HAP-1 (cell line): ENCODE data around the gene HOMER2.

Experiments
- DNase-seq, 2 experiments: peaks; one replicate each; pipeline ENCODE4 v3.0.0-alpha.2; 2016 to 2020; ENCODE audit warnings: low spot score in 2 of 2
- H3K27me3 ChIP-seq: fragments of 250-450 bp; sonication (Bioruptor Pico); 2 replicates; pipeline ENCODE4 v1.5.1; 2020; ENCODE audit warnings: low read depth, mild to moderate bottlenecking, moderate library complexity
- H3K36me3 ChIP-seq: fragments of 250-450 bp; sonication (Bioruptor Pico); replicated peaks from 2 replicates; pipeline ENCODE4 v1.5.1; 2020; ENCODE audit warnings: mild to moderate bottlenecking
- H3K4me1 ChIP-seq: fragments of 250-450 bp; sonication (Bioruptor Pico); 2 replicates; pipeline ENCODE4 v1.5.1; 2020; ENCODE audit warnings: mild to moderate bottlenecking
- H3K4me3 ChIP-seq: fragments of 250-450 bp; sonication (Bioruptor Pico); 2 replicates; pipeline ENCODE4 v1.5.1; 2020; ENCODE audit warnings: mild to moderate bottlenecking, moderate library complexity
- H3K9me3 ChIP-seq: fragments of 250-450 bp; sonication (Bioruptor Pico); 2 replicates; pipeline ENCODE4 v1.5.1; 2020; ENCODE audit warnings: mild to moderate bottlenecking, moderate library complexity
- in situ Hi-C: fragments of 300-500 bp; cut with MboI; formaldehyde crosslinking; loops from 3 replicates; pipeline ENCODE4 v1.14.3; 2020; ENCODE audit warnings: low sequenced_read_pairs, inconsistent platforms, mixed read lengths

HOMER2 gene

DNA sequence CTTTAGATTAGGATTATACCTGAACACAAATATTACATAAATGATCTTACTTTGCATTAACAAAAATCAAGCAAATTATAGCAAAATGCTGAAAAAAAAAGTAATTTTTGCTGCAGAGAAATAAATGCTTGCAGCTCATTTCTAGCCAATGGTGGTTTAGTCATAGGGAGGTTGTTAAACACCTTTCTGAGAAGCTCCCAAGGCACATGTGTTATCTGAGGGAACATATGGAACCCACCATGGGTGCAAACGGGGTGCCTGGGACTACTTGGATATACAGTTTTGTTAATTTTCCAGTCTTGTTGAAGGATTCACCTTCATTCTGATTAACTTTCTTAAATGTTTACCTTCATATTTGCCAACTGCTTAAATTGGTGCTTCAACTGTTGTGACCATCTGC lies 24.6 kb upstream of the HOMER2 start:
- H3K4me3 ChIP-seq = no peak overlapping the region
- H3K4me1 ChIP-seq = no peaks in the 10 kb centered on the region
- H3K36me3 ChIP-seq = no peaks in the 10 kb centered on the region
- in situ Hi-C loops = no loop called here
- no peaks in the 10 kb centered on the region for H3K9me3 ChIP-seq
- no peak for DNase-seq
- no peaks in the 10 kb centered on the region for H3K27me3 ChIP-seq

DNA sequence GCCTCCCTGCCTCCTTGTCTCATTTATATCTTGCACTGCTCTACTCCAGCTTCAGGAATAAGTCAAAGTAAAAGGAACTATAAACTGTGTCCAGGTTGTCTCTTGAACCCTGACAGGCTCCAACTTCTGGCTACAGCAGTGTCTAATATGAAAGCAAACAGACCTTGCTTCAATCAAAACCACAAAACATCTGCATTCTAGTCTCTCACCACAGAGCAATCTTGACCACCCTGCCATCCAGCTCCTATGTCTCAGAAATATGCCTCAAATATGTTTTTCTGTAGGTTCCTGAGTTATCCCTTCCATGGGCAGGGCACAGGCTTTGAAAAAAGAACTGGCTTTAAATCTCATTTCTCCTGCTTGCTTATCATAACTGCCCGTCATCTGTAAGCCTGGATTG lies 20.5 kb upstream of the HOMER2 start:
- no peak for DNase-seq
- no peaks in the 10 kb centered on the region for H3K36me3 ChIP-seq
- no peak overlapping the region for H3K4me3 ChIP-seq
- H3K9me3 ChIP-seq = no peaks in the 10 kb centered on the region
- peaks cover 6% of the 10 kb centered on the region for H3K4me1 ChIP-seq
- H3K27me3 ChIP-seq = no peaks in the 10 kb centered on the region
- in situ Hi-C loops = no loop called here

DNA sequence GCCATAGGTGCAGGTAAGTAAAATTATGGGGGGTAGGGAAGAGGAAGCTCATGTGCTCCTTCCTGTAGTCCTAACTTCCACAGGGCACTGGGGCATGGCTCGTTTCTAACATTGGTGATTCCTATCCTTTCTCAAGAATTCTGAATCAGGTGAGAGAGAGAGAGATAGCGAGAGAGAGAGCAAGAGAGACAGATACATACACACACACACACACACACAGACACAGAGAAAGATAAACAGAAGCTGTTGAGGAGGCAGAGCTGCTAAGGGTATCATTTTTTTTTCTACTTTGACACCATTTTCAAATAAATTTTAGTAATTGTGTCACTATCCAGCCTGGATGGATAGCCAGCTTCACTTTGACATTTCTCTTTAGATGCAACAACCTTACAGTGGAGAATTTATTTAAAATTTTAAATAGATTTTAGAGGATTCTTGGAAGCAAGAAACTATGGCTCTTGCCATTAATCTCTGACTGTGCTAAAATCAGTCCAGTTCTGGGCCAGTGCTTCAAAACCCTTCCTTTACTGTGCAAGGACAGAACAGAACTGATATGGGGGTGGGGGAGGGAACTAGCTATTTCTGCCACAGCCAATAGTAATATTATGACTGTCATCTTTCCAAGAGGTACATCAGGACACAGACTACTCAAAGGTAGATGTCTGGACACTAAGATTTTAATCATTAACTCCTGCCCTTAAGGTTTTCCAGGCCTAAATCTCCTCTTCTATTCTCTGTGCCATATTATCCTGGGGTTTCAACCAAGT lies 18.9 kb upstream of the HOMER2 start:
- H3K9me3 ChIP-seq = no peaks in the 10 kb centered on the region
- H3K4me3 ChIP-seq = no peak overlapping the region
- H3K4me1 ChIP-seq = peaks cover 6% of the 10 kb centered on the region
- no peak for DNase-seq
- no peaks in the 10 kb centered on the region for H3K27me3 ChIP-seq
- no peaks in the 10 kb centered on the region for H3K36me3 ChIP-seq
- in situ Hi-C loops = no loop called here

DNA sequence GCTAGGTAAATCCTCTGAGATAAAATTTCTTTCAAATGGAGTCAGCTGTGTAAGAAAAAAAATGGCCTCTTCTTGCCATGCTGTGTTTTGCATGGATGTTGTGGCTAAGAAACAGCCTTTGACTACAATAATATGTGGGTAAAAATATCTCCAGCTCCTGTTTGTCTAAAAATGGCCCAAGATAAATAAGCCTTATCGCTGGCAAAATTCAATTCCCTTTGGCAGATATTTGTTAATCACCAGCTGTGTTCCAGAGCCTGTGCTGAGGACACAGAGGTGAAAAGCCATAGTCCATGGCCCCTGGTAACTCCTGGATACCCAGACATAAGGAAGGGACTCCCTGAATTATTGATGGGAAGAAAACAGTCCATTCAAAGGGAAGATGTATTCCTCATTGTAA lies 18.2 kb upstream of the HOMER2 start:
- Histone ChIP-seq H3K4me1 (peaks cover 6% of the 10 kb centered on the region), H3K4me3 (no peak overlapping the region), H3K36me3 (no peaks in the 10 kb centered on the region), H3K27me3 (no peaks in the 10 kb centered on the region), H3K9me3 (no peaks in the 10 kb centered on the region)
- in situ Hi-C loops = no loop called here
- DNase-seq = no peak

DNA sequence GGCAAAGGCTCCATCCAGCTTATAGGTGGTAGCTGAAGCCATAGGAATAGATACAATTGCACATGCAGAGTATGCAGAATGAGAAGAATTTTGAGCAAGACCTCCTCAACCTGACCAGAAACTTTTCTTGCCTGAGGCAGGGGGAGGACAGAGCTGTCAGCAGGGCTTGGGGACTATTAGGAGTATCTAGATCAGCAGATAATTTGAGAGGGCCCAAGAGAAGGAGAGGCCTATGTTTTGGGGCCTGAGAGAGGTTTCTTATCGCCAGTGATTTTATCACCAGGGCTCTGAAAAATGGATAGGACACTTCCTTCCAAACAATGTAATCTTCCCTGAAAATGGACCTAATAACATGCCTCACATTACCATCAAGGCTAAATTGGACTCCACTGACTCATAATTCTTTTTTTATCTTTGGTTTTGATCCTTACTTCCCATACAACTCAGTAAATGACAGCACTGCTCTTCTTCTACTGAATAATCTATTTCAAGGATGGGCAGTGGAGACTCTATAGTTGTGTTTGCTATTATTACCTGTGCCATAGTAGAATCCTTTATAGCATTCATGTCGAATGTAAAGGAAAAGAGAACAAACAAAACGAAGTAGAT lies 17.7 kb upstream of the HOMER2 start:
- in situ Hi-C loops = no loop called here
- H3K27me3 ChIP-seq = no peaks in the 10 kb centered on the region
- DNase-seq = no peak
- H3K4me3 ChIP-seq = no peak overlapping the region
- H3K9me3 ChIP-seq = no peaks in the 10 kb centered on the region
- H3K4me1 ChIP-seq = peaks cover 6% of the 10 kb centered on the region
- H3K36me3 ChIP-seq = no peaks in the 10 kb centered on the region

DNA sequence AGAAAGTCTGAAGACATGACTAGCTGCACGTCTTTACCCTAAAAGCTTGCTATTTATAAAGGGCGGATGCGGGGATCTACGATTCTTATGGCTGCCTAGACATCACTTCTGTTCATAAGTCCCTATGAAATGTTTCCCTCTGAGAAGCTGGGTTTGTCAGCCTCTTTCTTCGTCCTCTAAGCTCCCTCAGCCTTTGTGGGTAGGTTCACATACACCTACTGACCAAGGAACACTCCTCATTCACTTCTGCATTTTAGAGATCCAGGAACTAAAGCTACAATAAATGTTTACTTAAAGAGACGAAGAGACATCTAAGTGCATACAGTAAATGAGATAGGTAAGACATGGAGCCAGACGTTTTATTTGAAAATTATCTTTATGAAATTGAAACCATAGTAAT lies 16.8 kb upstream of the HOMER2 start:
- no peaks in the 10 kb centered on the region for H3K36me3 ChIP-seq
- peaks cover 6% of the 10 kb centered on the region for H3K4me1 ChIP-seq
- no peaks in the 10 kb centered on the region for H3K9me3 ChIP-seq
- in situ Hi-C loops = no loop called here
- H3K27me3 ChIP-seq = no peaks in the 10 kb centered on the region
- H3K4me3 ChIP-seq = no peak overlapping the region
- DNase-seq = no peak

DNA sequence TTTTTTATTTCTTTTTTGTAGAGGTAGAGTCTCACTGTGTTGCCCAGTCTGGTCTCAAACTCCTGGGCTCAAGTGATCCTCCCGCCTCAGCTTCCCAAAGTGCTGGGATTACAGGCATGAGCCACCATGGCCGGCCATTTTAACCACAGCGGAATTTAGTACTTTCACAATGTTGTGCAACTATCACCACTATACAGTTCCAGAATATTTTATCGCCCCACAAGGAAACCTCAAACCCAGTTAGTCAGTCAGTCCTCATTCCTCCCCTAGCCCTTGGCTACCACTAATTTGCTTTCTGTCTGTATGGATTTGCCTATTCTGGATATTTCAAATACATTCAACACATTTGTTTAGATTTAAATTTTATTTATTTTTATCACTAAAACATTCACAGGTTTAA lies 15.5 kb upstream of the HOMER2 start:
- Histone ChIP-seq H3K9me3 (no peaks in the 10 kb centered on the region), H3K4me1 (peaks cover 6% of the 10 kb centered on the region), H3K36me3 (no peaks in the 10 kb centered on the region), H3K27me3 (no peaks in the 10 kb centered on the region), H3K4me3 (no peak overlapping the region)
- in situ Hi-C loops = no loop called here
- DNase-seq = no peak

DNA sequence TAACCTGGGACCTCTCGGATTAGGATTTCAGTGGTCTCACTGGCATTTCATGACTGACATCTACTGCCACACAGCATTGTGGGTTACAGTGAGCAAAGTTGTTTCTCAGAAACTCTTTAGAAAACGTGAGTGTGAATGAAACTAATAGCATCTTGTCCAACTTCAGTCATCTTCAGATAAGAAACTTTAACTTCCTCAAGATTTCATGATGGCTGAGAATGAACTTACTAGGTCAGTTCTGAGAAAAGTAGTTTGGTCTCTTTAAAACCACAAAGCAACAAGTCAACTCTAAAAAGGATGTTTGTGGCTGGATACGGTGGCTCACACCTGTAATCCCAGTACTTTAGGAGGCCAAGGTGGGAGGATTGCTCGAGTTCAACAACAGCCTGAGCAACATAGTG lies 14.2 kb upstream of the HOMER2 start:
- no peaks in the 10 kb centered on the region for H3K9me3 ChIP-seq
- H3K36me3 ChIP-seq = no peaks in the 10 kb centered on the region
- H3K4me3 ChIP-seq = no peak overlapping the region
- in situ Hi-C loops = no loop called here
- peaks cover 9% of the 10 kb centered on the region for H3K4me1 ChIP-seq
- DNase-seq = no peak
- H3K27me3 ChIP-seq = no peaks in the 10 kb centered on the region

DNA sequence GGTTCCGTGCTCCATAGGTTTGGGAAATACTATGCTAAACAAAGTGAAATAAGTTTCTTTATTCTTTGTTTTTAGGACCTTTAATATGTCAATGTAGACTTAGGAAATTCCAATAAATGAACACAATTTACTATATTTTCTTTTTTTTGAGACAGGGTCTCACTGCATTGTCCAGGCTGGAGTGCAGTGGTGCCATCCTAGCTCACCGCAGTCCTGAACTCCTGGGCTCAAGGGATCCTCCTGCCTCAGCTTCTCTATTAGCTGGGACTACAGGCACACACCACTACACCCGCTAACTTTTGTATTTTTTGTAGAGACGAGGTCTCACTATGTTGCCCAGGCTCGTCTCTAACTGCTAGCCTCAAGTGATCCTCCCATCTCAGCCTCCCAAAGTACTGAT lies 12.4 kb upstream of the HOMER2 start:
- no peak overlapping the region for H3K4me3 ChIP-seq
- no peaks in the 10 kb centered on the region for H3K9me3 ChIP-seq
- H3K27me3 ChIP-seq = no peaks in the 10 kb centered on the region
- H3K4me1 ChIP-seq = peaks cover 15% of the 10 kb centered on the region
- in situ Hi-C loops = no loop called here
- no peak for DNase-seq
- no peaks in the 10 kb centered on the region for H3K36me3 ChIP-seq

DNA sequence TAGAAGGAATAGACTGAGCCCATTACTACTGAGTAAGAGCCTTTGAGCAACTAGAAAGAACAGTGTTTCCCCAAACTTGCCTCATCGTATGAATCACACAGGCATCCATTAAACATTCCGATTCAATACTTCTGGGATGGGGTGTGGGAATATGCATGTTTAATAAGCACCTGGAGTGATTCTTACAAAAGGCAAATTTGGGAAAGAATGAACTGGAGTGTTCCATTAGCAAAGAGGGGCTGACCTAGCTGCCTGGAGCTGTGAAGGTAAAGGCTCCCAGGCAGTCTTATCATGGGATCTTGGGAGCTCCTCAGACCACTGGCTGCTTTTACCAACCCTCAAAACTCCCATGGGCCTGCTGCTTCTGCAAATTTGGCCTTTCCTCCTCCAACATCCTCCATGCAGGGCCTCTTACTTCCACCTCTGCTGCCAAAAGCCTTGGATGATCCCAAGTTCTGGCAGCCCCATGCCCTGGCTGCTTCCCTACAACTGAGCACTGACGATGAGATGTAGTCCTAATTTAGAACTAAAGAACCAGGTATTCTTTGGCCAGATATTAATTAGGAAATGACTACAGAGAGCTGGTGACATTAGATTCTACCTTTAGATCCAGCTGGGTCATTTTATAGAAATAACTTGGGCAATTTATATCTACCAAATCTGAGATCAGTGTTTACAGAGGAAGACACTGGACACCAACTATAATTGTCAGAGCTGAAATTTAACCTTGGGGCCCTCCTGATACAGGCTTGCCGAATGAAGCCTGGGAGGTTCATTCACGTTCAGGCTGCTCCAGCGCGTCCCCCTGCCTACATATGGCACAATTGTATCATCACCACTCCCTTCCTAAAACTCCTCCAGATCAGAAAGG lies 11.2 kb upstream of the HOMER2 start:
- peaks cover 12% of the 10 kb centered on the region for H3K4me1 ChIP-seq
- H3K4me3 ChIP-seq = no peak overlapping the region
- in situ Hi-C loops = no loop called here
- no peaks in the 10 kb centered on the region for H3K36me3 ChIP-seq
- H3K27me3 ChIP-seq = no peaks in the 10 kb centered on the region
- no peak for DNase-seq
- H3K9me3 ChIP-seq = no peaks in the 10 kb centered on the region

DNA sequence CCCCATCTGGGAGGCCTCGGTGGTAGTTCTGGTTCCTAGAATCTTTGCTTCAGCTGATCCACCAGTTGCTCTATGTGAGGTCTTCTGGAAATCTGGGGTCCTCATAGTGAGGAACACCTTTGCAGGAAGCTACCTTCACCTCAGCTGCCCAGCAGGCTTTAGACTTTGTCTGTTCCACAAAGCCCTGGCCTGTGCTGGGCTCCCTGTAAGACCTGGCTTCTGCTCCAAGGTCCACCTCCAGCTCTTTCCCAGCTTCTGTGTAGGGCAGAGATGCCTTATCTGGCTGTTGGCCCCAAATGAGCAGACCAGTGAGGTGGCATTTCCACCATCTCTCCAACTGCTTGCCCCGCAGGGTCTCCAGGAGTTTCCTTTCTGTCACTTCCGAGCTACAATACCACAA lies 8.2 kb upstream of the HOMER2 start:
- H3K27me3 ChIP-seq = no peaks in the 10 kb centered on the region

DNA sequence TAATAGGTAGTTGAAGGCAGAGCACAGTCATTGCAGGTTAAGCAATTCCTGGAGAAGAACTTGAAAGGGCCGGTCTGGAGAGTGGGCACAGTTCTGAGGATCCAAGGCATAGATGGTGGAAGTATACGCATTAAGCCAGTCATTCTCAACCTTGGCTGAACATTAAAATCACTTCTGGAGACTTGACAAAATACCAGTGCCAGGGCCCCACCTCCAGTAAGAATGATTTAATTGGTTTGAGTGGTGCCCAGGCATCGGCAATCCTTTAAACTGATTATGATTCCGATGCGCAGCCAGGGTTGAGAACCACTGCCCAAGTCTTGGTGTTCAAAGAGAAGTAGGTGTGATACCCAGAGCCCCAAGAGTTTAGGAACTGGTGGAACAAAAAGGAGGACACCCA lies 6.9 kb upstream of the HOMER2 start:
- in situ Hi-C loops = no loop called here

More for the DNA sequence above, 8.2 kb upstream of the HOMER2 start:
- no peak overlapping the region for H3K4me3 ChIP-seq
- in situ Hi-C loops = no loop called here
- no peaks in the 10 kb centered on the region for H3K9me3 ChIP-seq
- no peaks in the 10 kb centered on the region for H3K36me3 ChIP-seq
- no peak for DNase-seq
- peaks cover 12% of the 10 kb centered on the region for H3K4me1 ChIP-seq

DNA sequence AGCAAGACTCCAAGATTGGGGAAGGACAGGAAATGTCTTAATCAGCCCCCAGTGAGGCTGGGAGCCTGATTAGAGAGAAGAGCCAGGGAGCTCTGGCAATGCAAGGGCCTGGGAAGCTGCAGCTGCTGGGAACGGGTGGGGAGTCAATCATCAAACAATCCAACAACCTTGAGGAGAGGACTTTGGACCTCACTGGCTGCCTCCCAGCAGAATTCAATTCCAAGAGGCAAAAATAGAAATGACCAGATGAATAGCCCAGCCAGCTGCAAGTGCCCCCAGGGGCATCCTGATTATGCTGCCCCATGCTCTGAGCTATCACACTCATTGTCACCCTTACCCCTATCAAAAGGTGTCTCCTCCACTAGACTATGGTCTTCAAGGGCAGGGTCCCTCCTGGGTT lies 6.1 kb upstream of the HOMER2 start:
- no peaks in the 10 kb centered on the region for H3K9me3 ChIP-seq
- no peaks in the 10 kb centered on the region for H3K36me3 ChIP-seq
- DNase-seq = no peak
- no peaks in the 10 kb centered on the region for H3K27me3 ChIP-seq
- H3K4me1 ChIP-seq = peaks cover 12% of the 10 kb centered on the region
- in situ Hi-C loops = no loop called here
- no peak overlapping the region for H3K4me3 ChIP-seq

More for the DNA sequence above, 6.9 kb upstream of the HOMER2 start:
- DNase-seq = no peak
- Histone ChIP-seq H3K9me3 (no peaks in the 10 kb centered on the region), H3K4me1 (peaks cover 12% of the 10 kb centered on the region), H3K27me3 (no peaks in the 10 kb centered on the region), H3K4me3 (no peak overlapping the region), H3K36me3 (no peaks in the 10 kb centered on the region)
